Activated CD4-positive, alpha-beta T cell treated with anti-CD3 and anti-CD28 coated beads, Interleukin-2, Interleukin-4, amounts not matched to agents 100 ng/mL and 50 ng/mL, durations not matched to agents 16 hours and 8 hours (primary cell): Measurements from ENCODE around the gene FAM170B.

Source experiments
- DNase-seq: peaks from one replicate; pipeline ENCODE4 v3.0.0-alpha.2; 2020; ENCODE audit warnings: low spot score

Gene FAM170B

GRCh38 chr10:49152037-49152436 is 18.2 kb upstream of the FAM170B start:
- no peak for DNase-seq

GRCh38 chr10:49151481-49151880 is 17.7 kb upstream of the FAM170B start:
- DNase-seq, result no peak

GRCh38 chr10:49151025-49151445 is 17.2 kb upstream of the FAM170B start:
- DNase-seq, result no peak

GRCh38 chr10:49150426-49150825 is 16.6 kb upstream of the FAM170B start:
- DNase-seq, result no peak

GRCh38 chr10:49149881-49150280 is 16.1 kb upstream of the FAM170B start:
- no peak for DNase-seq

GRCh38 chr10:49144058-49144720 is 10.4 kb upstream of the FAM170B start:
- no peak for DNase-seq

GRCh38 chr10:49143249-49143648 is 9.4 kb upstream of the FAM170B start:
- DNase-seq, result no peak

GRCh38 chr10:49141541-49142332 is 7.9 kb upstream of the FAM170B start:
- no peak for DNase-seq

- DNase-seq, result no peak
These were observed 6.7 kb upstream of the FAM170B start for GRCh38 chr10:49140304-49141177.

GRCh38 chr10:49139846-49140195 is 6.0 kb upstream of the FAM170B start:
- DNase-seq, result no peak

- DNase-seq, result no peak
These were observed 5.4 kb upstream of the FAM170B start for GRCh38 chr10:49139028-49139845.

- no peak for DNase-seq
These were observed 4.6 kb upstream of the FAM170B start for GRCh38 chr10:49138361-49138891.

- DNase-seq, result no peak
These were observed 2.7 kb upstream of the FAM170B start for GRCh38 chr10:49136525-49136924.

- DNase-seq, result no peak
These were observed 1.9 kb upstream of the FAM170B start for GRCh38 chr10:49135575-49136313.

- no peak for DNase-seq
These were observed 506 bp upstream of the FAM170B start for GRCh38 chr10:49134327-49134726.

GRCh38 chr10:49132362-49132737 is 1.5 kb downstream of the FAM170B start:
- DNase-seq, result no peak

- no peak for DNase-seq
These were observed 2.1 kb downstream of the FAM170B start for GRCh38 chr10:49131507-49132361.

GRCh38 chr10:49129376-49129775 is 4.4 kb downstream of the FAM170B start:
- DNase-seq, result no peak

- DNase-seq, result no peak
These were observed 5.0 kb downstream of the FAM170B start for GRCh38 chr10:49128854-49129253.
